Raji (cell line): ENCODE results near the gene PRDM11.
A peak's percentile ranks its signal among the peaks of the same experiment; 100 is the strongest.

Experiments used
- POLR2A ChIP-seq: IDR thresholded peaks from 2 replicates; pipeline ENCODE4 v1.6.1; 2011; ENCODE audit warnings: low read depth, low read length, control low read depth; ENCODE audit not compliant: insufficient read depth

Gene PRDM11

GRCh38 chr11:45110562-45110961, 35.9 kb upstream of the PRDM11 start:
- TF ChIP-seq POLR2A = no peak

DNA sequence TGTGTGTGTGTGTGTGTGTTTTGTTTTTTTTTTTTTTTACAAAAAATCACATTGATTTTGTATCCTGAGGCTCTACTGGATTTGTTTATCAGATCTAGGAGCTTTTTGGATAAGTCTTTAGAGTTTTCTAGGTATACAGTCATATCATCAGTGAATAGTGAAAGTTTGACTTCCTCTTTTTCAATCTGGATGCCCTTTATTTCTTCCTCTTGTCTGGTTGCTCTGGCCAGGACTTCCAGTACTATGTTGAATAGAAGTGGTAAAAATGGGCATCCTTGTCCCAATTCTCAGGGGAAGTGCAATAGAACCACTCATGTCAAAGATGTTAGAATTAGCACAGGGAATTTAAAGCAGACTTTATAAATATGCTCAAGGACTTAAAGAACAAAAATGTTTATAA, 32.6 kb upstream of the PRDM11 start:
- no peak for TF ChIP-seq POLR2A

DNA sequence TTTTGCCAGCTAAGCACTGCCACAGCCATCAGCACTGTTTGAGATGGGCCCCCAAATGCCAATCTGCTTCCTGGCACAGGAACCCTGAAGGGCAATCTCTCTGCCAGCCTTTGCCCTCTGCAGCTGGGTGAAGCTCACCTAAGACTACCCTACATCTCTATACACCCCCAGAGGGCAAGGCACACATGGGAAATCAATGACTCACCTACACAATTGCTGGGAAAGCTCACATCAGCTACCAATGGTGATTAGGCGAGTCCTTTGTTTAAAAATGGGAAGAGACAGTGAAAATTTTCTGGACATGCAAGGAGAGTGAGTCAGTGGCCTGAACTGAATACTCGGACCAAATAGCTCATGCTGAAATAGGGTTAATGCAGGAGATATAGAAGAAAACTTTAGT, 12.6 kb upstream of the PRDM11 start:
- no peak for TF ChIP-seq POLR2A

DNA sequence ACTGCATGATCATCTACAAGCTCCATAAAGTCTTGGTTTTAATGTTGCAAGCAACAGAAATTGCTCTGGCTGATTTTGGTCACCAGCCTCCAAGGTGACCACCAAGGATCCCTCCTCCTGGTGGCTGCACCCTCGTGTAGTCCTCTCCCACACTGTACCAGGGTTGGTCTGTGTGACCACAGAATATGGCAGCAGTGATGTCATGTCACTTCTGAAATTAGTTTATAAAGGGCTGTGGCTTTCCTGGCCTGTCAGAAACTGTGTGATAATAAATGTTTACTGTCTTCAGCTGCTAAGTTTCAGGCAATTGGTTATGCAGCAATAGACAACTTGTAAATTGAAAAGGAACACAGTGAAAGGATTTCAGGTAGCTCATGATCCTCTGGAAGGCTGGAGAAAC, 5.3 kb upstream of the PRDM11 start:
- no peak for TF ChIP-seq POLR2A

GRCh38 chr11:45141631-45142030, 4.8 kb upstream of the PRDM11 start:
- TF ChIP-seq POLR2A = no peak

DNA sequence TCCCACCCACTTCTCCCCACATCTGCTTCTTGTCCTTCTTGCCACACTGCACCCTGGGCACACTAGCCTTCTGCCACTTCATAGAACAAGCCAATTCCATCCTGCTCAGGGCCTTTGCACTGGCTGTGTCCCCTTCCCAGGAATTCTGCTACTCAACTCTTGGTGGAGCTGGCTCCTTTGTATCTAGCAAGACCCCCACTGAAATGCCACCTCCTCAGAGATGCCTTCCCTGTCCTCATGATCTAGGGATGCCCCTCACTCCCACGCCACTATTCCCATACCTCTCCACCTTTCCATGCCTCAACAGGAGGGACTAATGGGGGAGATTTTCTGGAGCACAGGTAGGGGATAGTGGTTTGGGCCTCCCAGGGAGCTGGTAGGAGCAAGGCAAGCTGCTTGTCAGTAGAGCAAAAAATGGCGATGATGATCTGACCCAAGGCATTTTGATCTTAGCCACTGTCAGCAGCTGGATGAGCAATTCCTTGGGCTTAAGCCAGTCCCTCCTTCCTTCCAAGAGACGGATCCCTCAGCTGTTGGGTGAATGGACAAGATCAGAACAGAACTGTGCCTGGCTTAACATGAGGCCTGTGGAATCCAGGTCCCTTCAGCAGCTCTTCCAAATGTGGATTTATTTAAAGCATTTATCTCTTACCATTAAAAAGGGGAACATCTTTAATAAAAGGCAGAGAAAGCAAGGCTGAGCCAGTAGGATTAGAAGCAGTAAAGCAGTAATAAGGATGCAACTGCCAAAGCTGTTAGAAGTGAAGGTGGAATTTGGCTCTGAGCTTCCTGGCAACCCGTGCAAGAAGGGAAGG, 4.0 kb upstream of the PRDM11 start:
- no peak for TF ChIP-seq POLR2A

GRCh38 chr11:45143494-45143893, 2.9 kb upstream of the PRDM11 start:
- no peak for TF ChIP-seq POLR2A

DNA sequence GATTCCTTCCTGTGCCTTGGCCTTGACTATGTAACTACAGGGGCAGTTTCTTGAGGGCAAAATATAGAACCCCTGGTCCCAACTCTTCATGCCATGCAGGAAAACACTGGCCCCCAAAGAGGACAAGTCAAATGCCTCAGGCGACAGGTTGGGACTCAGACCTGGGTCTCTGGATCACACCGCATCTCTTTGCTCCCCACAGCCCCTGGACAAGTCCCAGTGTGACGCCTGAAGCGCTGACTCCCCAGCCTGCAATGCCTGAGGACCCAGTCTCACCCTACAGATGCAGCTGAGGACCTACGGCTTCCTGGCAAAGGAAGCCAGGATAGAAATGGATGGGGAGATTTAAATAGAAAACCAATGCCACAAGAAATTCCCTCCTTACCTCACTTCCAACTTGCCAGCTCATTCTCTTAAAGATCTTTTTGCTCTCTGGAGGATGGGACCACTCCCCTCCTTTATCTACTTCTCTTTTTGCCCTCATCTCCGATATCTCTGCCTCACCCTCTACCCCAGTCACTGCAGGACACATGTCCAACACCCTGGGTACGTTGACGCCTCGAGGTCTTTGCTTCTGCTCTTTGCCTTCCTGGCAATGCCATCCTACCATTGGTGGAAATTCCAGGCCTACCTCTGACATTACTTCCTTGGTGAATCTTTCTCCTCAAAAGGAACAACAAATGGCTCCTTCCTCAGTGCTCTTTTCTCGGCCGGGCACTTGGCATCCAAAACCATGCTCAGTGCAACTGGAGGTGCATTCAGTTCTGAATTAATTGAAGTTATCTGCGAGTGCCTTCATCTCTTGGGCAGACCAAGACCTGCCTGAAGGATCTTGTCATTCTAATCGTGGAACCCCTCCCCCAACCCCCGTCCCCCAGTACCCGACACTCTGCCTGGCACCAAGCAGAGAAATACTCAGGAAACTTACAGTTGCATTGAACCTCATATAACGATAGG, 2.0 kb upstream of the PRDM11 start:
- no peak for TF ChIP-seq POLR2A

GRCh38 chr11:45145083-45145378, 1.4 kb upstream of the PRDM11 start:
- no peak for TF ChIP-seq POLR2A

DNA sequence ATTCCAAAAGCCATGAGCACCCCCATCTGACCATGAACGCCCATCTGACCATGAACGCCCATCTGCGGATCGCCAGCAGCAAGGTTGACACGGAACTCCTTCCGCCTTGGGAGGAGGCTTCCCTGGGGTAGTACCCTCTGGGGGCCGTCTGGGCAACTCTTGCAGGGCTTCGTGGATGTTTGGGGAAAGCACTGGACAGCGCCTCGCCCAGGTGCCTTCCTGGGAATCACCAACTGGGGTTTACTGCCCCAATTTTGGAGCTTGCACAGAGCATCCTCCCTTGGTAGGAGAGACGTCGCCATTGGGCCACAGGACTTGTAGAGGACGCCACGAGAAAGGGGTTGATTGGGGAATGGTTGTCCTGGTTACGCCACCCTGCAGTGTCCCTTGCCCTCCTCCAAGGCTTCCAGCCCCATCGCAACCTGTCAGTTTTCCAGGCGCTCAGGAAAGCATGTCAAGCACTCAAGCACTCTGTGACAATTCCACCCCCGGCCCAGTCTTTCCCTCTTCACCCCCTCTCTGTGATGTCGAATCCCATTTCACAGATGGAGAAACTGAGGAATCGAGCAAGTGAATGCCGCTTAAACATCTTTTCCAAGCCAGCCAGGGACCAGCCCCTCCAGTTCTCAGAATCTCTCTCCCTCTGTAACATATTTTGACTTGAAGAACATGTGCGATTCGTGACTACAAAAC, 914 bp upstream of the PRDM11 start:
- no peak for TF ChIP-seq POLR2A

- peak; percentile 74 for TF ChIP-seq POLR2A
These were observed 734 bp downstream of the PRDM11 start for GRCh38 chr11:45147017-45147728.

- TF ChIP-seq POLR2A = no peak
These were observed 1.6 kb downstream of the PRDM11 start for GRCh38 chr11:45147891-45148675.

GRCh38 chr11:45149483-45150056, 3.1 kb downstream of the PRDM11 start:
- TF ChIP-seq POLR2A = no peak

DNA sequence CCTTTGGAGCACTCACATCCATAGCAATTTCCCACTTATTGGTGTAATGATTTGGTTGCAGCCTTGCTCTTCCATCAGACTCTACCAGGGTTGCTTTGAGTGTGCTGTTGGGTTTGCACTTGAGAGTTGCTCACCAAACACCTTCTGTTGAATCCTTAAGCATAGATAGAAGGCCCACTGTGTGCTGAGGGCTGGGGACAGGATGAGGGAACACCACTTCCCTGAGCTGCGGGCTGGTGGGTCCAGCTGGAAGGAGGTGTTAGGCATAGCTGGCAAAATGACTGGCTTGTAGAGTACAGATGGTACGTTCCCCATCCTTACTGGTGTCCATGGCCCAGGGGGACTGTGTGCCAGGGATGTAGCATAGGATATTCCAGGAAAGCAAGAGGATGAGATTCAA, 3.9 kb downstream of the PRDM11 start:
- TF ChIP-seq POLR2A = no peak
